A549 (cell line): Measurements from ENCODE around the gene PLXND1. TPM values are rescaled to one million over a fixed set of nuclear protein-coding genes. Genes with fewer than 3 reads are reported as not detected.

Experiments used
- ATAC-seq, 2 experiments: fragments of 200-7000 bp in 1 of 2; fragments of >200 bp in 1 of 2; cut with Nextera tagmentation in 1 of 2; cut with Tn5 transposase in 1 of 2; 3 replicates each; pipeline versions ENCODE4 v1.8.0 to v1.9.1; 2018 to 2020; ENCODE audit warnings: mild to moderate bottlenecking in 1 of 2, moderate library complexity in 1 of 2
- CTCF ChIA-PET: fragments of 300-600 bp; sonication (Branson Sonifier 250); formaldehyde crosslinking; extraction: SDS; loops from one replicate; lab custom pipeline; 2021; ENCODE audit warnings: antibody characterized with exemption, inconsistent platforms; lab: Yijun Ruan, JAX
- POLR2A ChIA-PET: fragments of 350-600 bp; formaldehyde crosslinking; extraction: SDS; loops from one replicate; lab custom pipeline; 2021; ENCODE audit warnings: antibody characterized with exemption, inconsistent platforms; lab: Yijun Ruan, JAX
- DNase-seq, 2 experiments: peaks; one replicate each; pipeline versions ENCODE4 v3.0.0 to v3.0.0-alpha.2; 2011 to 2016; ENCODE audit warnings: low read depth in 1 of 2, low spot score in 1 of 2
- FAIRE-seq: peaks from 2 replicates; lab custom pipeline; 2011; peaks lifted over from hg19 to GRCh38; lab: Jason Lieb, UNC
- H3K27ac ChIP-seq, 2 experiments: fragments of >200 bp; sonication (Bioruptor Twin); formaldehyde crosslinking; 3 replicates each; pipeline ENCODE4 v1.5.1; 2016 to 2017
- H3K4me1 ChIP-seq: fragments of >200 bp; sonication (Bioruptor Twin); formaldehyde crosslinking; 3 replicates; pipeline ENCODE4 v1.6.1; 2016
- H3K4me2 ChIP-seq: fragments of >200 bp; sonication (Bioruptor Twin); formaldehyde crosslinking; 3 replicates; pipeline ENCODE4 v1.6.1; 2016
- H3K4me3 ChIP-seq: fragments of >200 bp; sonication (Bioruptor Twin); formaldehyde crosslinking; 3 replicates; pipeline ENCODE4 v1.5.1; 2016
- H3K9me3 ChIP-seq: fragments of >200 bp; sonication (Bioruptor Twin); formaldehyde crosslinking; 3 replicates; pipeline ENCODE4 v1.6.1; 2016
- CBX8 ChIP-seq: fragments of 200-600 bp; sonication (generic); IDR thresholded peaks from 2 replicates; pipeline ENCODE4 v1.6.1; 2016
- CEBPB ChIP-seq, 2 experiments: fragments of >200 bp in 1 of 2; sonication (Bioruptor Twin) in 1 of 2; formaldehyde crosslinking in 1 of 2; IDR thresholded peaks; 2 replicates each; pipeline ENCODE4 v1.6.1; 2012 to 2016
- E2F6 ChIP-seq: IDR thresholded peaks from 2 replicates; pipeline ENCODE4 v1.6.1; 2012; ENCODE audit warnings: low read depth, borderline replicate concordance
- EHF ChIP-seq: fragments of 250-450 bp; sonication (Bioruptor Pico); IDR thresholded peaks from 2 replicates; pipeline ENCODE4 v1.5.0; 2020; ENCODE audit warnings: mild to moderate bottlenecking
- ELK1 ChIP-seq: fragments of 150-350 bp; IDR thresholded peaks from 2 replicates; pipeline ENCODE4 v1.6.1; 2014; ENCODE audit warnings: low read depth, mild to moderate bottlenecking, low read length
- EP300 ChIP-seq, 2 experiments: fragments of >200 bp; sonication (Bioruptor Twin); formaldehyde crosslinking; IDR thresholded peaks; 2 replicates in 1 of 2; 3 replicates in 1 of 2; pipeline ENCODE4 v1.6.1; 2016 to 2017
- ESRRA ChIP-seq: fragments of 150-350 bp; IDR thresholded peaks from 2 replicates; pipeline ENCODE4 v1.6.1; 2014; ENCODE audit warnings: mild to moderate bottlenecking, low read length, borderline replicate concordance
- FOSB ChIP-seq: fragments of 250-450 bp; sonication (Bioruptor Pico); IDR thresholded peaks from 2 replicates; pipeline ENCODE4 v1.5.0; 2020; ENCODE audit warnings: mild to moderate bottlenecking, moderate library complexity
- FOSL2 ChIP-seq, 2 experiments: fragments of 450-650 bp in 1 of 2; fragments of >200 bp in 1 of 2; sonication (Bioruptor Twin) in 1 of 2; formaldehyde crosslinking; IDR thresholded peaks; 2 replicates each; pipeline versions ENCODE4 v1.5.0 to v1.6.1; 2016 to 2020; ENCODE audit warnings: mild to moderate bottlenecking in 1 of 2, moderate library complexity in 1 of 2
- GATA3 ChIP-seq: IDR thresholded peaks from 2 replicates; pipeline ENCODE4 v1.6.1; 2012; ENCODE audit warnings: borderline replicate concordance
- HES2 ChIP-seq: fragments of >200 bp; sonication (Bioruptor Twin); formaldehyde crosslinking; IDR thresholded peaks from 2 replicates; pipeline ENCODE4 v1.6.1; 2016
- HOXA7 ChIP-seq: fragments of 250-450 bp; sonication (Bioruptor Pico); IDR thresholded peaks from 2 replicates; pipeline ENCODE4 v1.5.0; 2020; ENCODE audit warnings: mild to moderate bottlenecking, moderate library complexity
- HOXB13 ChIP-seq: fragments of 250-450 bp; sonication (Bioruptor Pico); IDR thresholded peaks from 2 replicates; pipeline ENCODE4 v1.5.0; 2020; ENCODE audit warnings: low read depth, mild to moderate bottlenecking, moderate library complexity
- JUN ChIP-seq, 2 experiments: fragments of >200 bp; sonication (Bioruptor Twin); formaldehyde crosslinking; IDR thresholded peaks; 2 replicates in 1 of 2; 3 replicates in 1 of 2; pipeline ENCODE4 v1.6.1; 2016 to 2017
- KDM5A ChIP-seq: fragments of 200-600 bp; sonication (generic); IDR thresholded peaks from 2 replicates; pipeline ENCODE4 v1.6.1; 2016; ENCODE audit warnings: antibody characterized with exemption, mild to moderate bottlenecking
- MAFK ChIP-seq: fragments of 450-650 bp; IDR thresholded peaks from 2 replicates; pipeline ENCODE4 v1.6.1; 2014; ENCODE audit not compliant: partially characterized antibody
- MAX ChIP-seq: IDR thresholded peaks from 2 replicates; pipeline ENCODE4 v1.6.1; 2012
- MYC ChIP-seq: IDR thresholded peaks from 2 replicates; pipeline ENCODE4 v1.6.1; 2012; ENCODE audit warnings: mild to moderate bottlenecking, inconsistent platforms, low read length, improper control_type of control experiment, borderline replicate concordance
- NPAS2 ChIP-seq: fragments of 250-450 bp; sonication (Bioruptor Pico); IDR thresholded peaks from 2 replicates; pipeline ENCODE4 v1.8.0; 2022; ENCODE audit warnings: mild to moderate bottlenecking, moderate library complexity, borderline replicate concordance
- PHF8 ChIP-seq: fragments of 200-600 bp; sonication (generic); IDR thresholded peaks from 2 replicates; pipeline ENCODE4 v1.6.1; 2016; ENCODE audit warnings: low read depth, mild to moderate bottlenecking, antibody characterized with exemption, moderate library complexity, borderline replicate concordance
- POLR2AphosphoS2 ChIP-seq: conservative IDR thresholded peaks from 2 replicates; pipeline ENCODE4 v1.6.1; 2012; ENCODE audit warnings: low read length, improper control_type of control experiment, inconsistent platforms
- RAD21 ChIP-seq, 2 experiments: fragments of >200 bp in 1 of 2; sonication (Bioruptor Twin) in 1 of 2; formaldehyde crosslinking in 1 of 2; IDR thresholded peaks in 1 of 2; conservative IDR thresholded peaks in 1 of 2; 2 replicates in 1 of 2; 3 replicates in 1 of 2; pipeline ENCODE4 v1.6.1; 2012 to 2018; ENCODE audit warnings: inconsistent platforms in 1 of 2
- RARB ChIP-seq: fragments of 250-450 bp; sonication (Bioruptor Pico); IDR thresholded peaks from 2 replicates; pipeline ENCODE4 v1.8.0; 2021; ENCODE audit warnings: mild to moderate bottlenecking, moderate library complexity
- REST ChIP-seq: fragments of 200-600 bp; sonication (generic); IDR thresholded peaks from 2 replicates; pipeline ENCODE4 v1.6.1; 2016; ENCODE audit warnings: antibody characterized with exemption, mild to moderate bottlenecking, moderate library complexity
- RFX5 ChIP-seq: fragments of 450-650 bp; IDR thresholded peaks from 2 replicates; pipeline ENCODE4 v1.7.1; 2014; ENCODE audit warnings: antibody characterized with exemption, mild to moderate bottlenecking, moderate library complexity
- SMC3 ChIP-seq: fragments of >200 bp; sonication (Bioruptor Twin); formaldehyde crosslinking; IDR thresholded peaks from 3 replicates; pipeline ENCODE4 v1.6.1; 2018; ENCODE audit warnings: inconsistent platforms
- SREBF2 ChIP-seq: fragments of 450-650 bp; IDR thresholded peaks from 2 replicates; pipeline ENCODE4 v1.6.1; 2014; ENCODE audit warnings: mild to moderate bottlenecking, moderate library complexity
- ZC3H11A ChIP-seq: fragments of 450-650 bp; IDR thresholded peaks from 2 replicates; pipeline ENCODE4 v1.6.1; 2014; ENCODE audit warnings: antibody characterized with exemption, mild to moderate bottlenecking
- ZFP36 ChIP-seq: fragments of 450-650 bp; IDR thresholded peaks from 2 replicates; pipeline ENCODE4 v1.6.1; 2014; ENCODE audit warnings: borderline replicate concordance; ENCODE audit not compliant: partially characterized antibody
- ZSCAN20 ChIP-seq: fragments of 250-450 bp; sonication (Bioruptor Pico); IDR thresholded peaks from 2 replicates; pipeline ENCODE4 v1.8.0; 2022; ENCODE audit warnings: mild to moderate bottlenecking, moderate library complexity
- WGBS: methylation state at CpG from one replicate; pipeline ENCODE4 v1.1.6; 2017; ENCODE audit errors: missing lambda C conversion rate; 5-methylcytosine and 5-hydroxymethylcytosine counted together
- polyA plus RNA-seq, 4 experiments: library from polyadenylated mRNA; depleted of rRNA in 3 of 4; stranded (reverse); fragments of >200 nt; fragmentation: RNase III in 1 of 4; extraction: RNeasy Plus Mini Kit Qiagen cat#74134 plus additional on column Dnase treatment in 1 of 4; gene quantifications; 2 replicates in 3 of 4; 3 replicates in 1 of 4; pipeline ENCODE4 v1.2.3, GENCODE V29; 2011 to 2017

Gene PLXND1
- polyA plus RNA-seq, 2 of the 4 experiments (the other 2 are of a cell fraction) = 26.8 to 72.6 TPM

- no peak overlapping the region for H3K4me3 ChIP-seq
- DNase-seq (no peak), FAIRE-seq (no peak), ATAC-seq (no peak)
- no peak overlapping the region for H3K4me2 ChIP-seq
- POLR2A ChIA-PET = no interaction called here
- H3K27ac ChIP-seq = no peak overlapping the region
- H3K9me3 ChIP-seq = no peaks in the 10 kb centered on the region
- CTCF ChIA-PET = interaction anchor here (1.3 kb wide), 1 partner anchor 8 kb away, joined by 5 read pairs; no protein-coding TSS in a partner anchor
- 80% methylated on average over 8 of the region's 12 CpGs for WGBS
- TF ChIP-seq CBX8 (no peak), GATA3 (no peak), HOXA7 (CRISPR knock-in tag) (no peak), RARB (CRISPR knock-in tag) (no peak), POLR2AphosphoS2 (no peak), ZFP36 (no peak), RAD21 (conservative IDR thresholded peaks at IDR 0.05 in 1 of 2, IDR thresholded peaks at IDR 0.05 in 1 of 2) (no peak), FOSL2 (IDR thresholded peaks at IDR 0.05) (no peak), FOSL2 (CRISPR knock-in tag; IDR thresholded peaks at IDR 0.05) (no peak), JUN (IDR thresholded peaks at IDR 0.05) (no peak), ZSCAN20 (CRISPR knock-in tag) (no peak), HOXB13 (CRISPR knock-in tag) (no peak), MAX (no peak), MYC (no peak), MAFK (no peak), ELK1 (no peak), HES2 (no peak), FOSB (no peak), RFX5 (no peak), PHF8 (no peak)
- TF ChIP-seq, all 56 proteins: peak for 0
- peaks cover 10% of the 10 kb centered on the region; the same call in 1 of the 3 replicates for H3K4me1 ChIP-seq
Observed at GRCh38 chr3:129526121-129526900, 80.2 kb downstream of the PLXND1 start.

GRCh38 chr3:129525341-129525968, 81.0 kb downstream of the PLXND1 start:
- FAIRE-seq = no peak
- ChIA-PET CTCF (interaction anchor here (1.3 kb wide), 1 partner anchor 9 kb away, joined by 5 read pairs; no protein-coding TSS in a partner anchor), POLR2A (no interaction called here)
- H3K4me3 ChIP-seq = no peak overlapping the region
- H3K4me1 ChIP-seq = peaks cover 6% of the 10 kb centered on the region; the same call in 1 of the 3 replicates
- no peak for DNase-seq
- no peak overlapping the region for H3K27ac ChIP-seq
- H3K4me2 ChIP-seq = no peak overlapping the region
- 71% methylated on average over 8 of the region's 8 CpGs for WGBS
- no peaks in the 10 kb centered on the region for H3K9me3 ChIP-seq
- no peak for ATAC-seq
- TF ChIP-seq KDM5A (no peak), CBX8 (no peak), E2F6 (no peak), SREBF2 (no peak), CEBPB (IDR thresholded peaks at IDR 0.05) (no peak), EHF (CRISPR knock-in tag) (no peak), SMC3 (no peak), NPAS2 (CRISPR knock-in tag) (no peak), ZC3H11A (no peak), EP300 (IDR thresholded peaks at IDR 0.05) (no peak), ELK1 (no peak), REST (no peak), ESRRA (no peak)
